Testis (tissue), 2 donors: ENCODE data around the gene GGACT.
"Not testable (repeated sequence)": the region's sequence is repeated elsewhere in the genome, so short reads cannot be mapped to it uniquely, and the experiment has no call there.

Experiments used
- CTCF ChIP-seq, 3 experiments: fragments of 450-650 bp in 2 of 3; fragments of 200-600 bp in 1 of 3; sonication (generic) in 1 of 3; IDR thresholded peaks; one replicate each; pipeline ENCODE4 v1.5.1; 2016 to 2019; ENCODE audit warnings: antibody characterized with exemption in 3 of 3, mild to moderate bottlenecking in 2 of 3, moderate library complexity in 1 of 3
- POLR2A ChIP-seq: fragments of 450-650 bp; IDR thresholded peaks from one replicate; pipeline ENCODE4 v1.6.1; 2017; ENCODE audit warnings: antibody characterized with exemption, mild to moderate bottlenecking, moderate library complexity

GRCh38 chr13:100524688-100525087 is 63.9 kb downstream of the GGACT start:
- TF ChIP-seq CTCF (IDR thresholded peaks at IDR 0.05); POLR2A: not testable (repeated sequence)
